ENCODE data around the gene GTF2E1.

Gene GTF2E1

GRCh38 chr3:120797857-120798256 is 55.3 kb downstream of the GTF2E1 start:
- DNase-seq (ENCODE audit: low read depth in 1 of 2, low spot score in 1 of 2): no peak

- DNase-seq (ENCODE audit: low read depth in 1 of 2, low spot score in 1 of 2): no peak
Measured at GRCh38 chr3:120798346-120798745, 55.8 kb downstream of the GTF2E1 start.

GRCh38 chr3:120800625-120801024 is 58.1 kb downstream of the GTF2E1 start:
- no peak for DNase-seq (ENCODE audit: low read depth in 1 of 2, low spot score in 1 of 2)

- no peak for DNase-seq (ENCODE audit: low read depth in 1 of 2, low spot score in 1 of 2)
Measured at GRCh38 chr3:120801484-120801883, 58.9 kb downstream of the GTF2E1 start.

- no peak for DNase-seq (ENCODE audit: low read depth in 1 of 2, low spot score in 1 of 2)
Measured at GRCh38 chr3:120802916-120803315, 60.4 kb downstream of the GTF2E1 start.

- no peak for DNase-seq (ENCODE audit: low read depth in 1 of 2, low spot score in 1 of 2)
Measured at GRCh38 chr3:120816728-120817127, 74.2 kb downstream of the GTF2E1 start.

GRCh38 chr3:120820748-120821147 is 78.2 kb downstream of the GTF2E1 start:
- no peak for DNase-seq (ENCODE audit: low read depth in 1 of 2, low spot score in 1 of 2)

GRCh38 chr3:120821426-120821825 is 78.9 kb downstream of the GTF2E1 start:
- DNase-seq (ENCODE audit: low read depth in 1 of 2, low spot score in 1 of 2): no peak

- DNase-seq (ENCODE audit: low read depth in 1 of 2, low spot score in 1 of 2): no peak
Measured at GRCh38 chr3:120823156-120823555, 80.6 kb downstream of the GTF2E1 start.

GRCh38 chr3:120824613-120825012 is 82.1 kb downstream of the GTF2E1 start:
- DNase-seq (ENCODE audit: low read depth in 1 of 2, low spot score in 1 of 2): no peak

GRCh38 chr3:120828796-120829195 is 86.3 kb downstream of the GTF2E1 start:
- DNase-seq (ENCODE audit: low read depth in 1 of 2, low spot score in 1 of 2): no peak

GRCh38 chr3:120831066-120831465 is 88.5 kb downstream of the GTF2E1 start:
- no peak for DNase-seq (ENCODE audit: low read depth in 1 of 2, low spot score in 1 of 2)
